Putamen (tissue), 1 donor: ENCODE results near the gene ERI2.

ENCODE experiments used
- DNase-seq: peaks from one replicate; pipeline ENCODE4 v3.0.0-alpha.2; 2016; ENCODE audit warnings: low spot score

Gene ERI2

DNA sequence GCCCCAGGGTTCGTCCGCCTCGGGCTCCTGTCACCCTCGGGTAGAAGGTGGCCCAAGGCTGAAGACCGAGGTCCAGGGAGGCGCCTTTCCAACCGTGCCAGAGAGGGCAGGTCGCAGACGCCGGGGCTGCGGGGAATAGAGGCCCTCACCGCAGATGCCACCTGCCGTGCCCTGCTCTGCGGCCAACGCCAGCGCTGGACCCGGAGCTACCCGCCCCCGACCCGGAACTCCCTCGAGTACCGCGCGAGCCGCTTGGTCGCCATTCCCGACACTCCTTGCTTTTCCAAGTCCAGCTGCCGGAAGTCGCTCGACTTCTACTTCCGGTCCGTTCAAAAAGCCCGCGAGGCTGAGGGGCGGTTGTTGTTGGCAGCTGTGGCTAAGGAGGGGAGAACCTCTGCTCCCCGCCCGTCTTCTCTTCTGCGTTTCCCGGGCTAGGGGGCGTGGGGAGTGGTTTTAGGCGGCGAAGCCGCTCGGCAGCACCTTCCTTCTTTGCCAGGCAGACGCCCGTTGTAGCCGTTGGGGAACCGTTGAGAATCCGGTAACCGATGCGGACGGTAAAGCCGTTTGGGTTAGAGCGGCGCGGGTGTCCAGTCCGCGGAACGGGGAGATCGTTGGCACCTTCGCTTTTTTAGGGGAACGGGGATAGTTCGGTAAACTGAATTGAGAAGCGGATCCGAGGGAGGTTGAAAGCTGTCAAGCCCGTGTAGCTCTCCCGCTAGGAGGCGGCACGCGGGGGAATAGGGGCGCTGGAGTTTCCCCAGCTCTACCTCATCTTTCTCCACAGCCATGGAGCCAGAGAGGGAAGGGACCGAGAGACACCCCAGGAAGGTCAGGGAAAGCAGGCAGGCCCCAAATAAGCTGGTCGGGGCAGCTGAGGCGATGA lies at the start of gene ERI2, which contains the start of gene REXO5:
ERI2 (minus strand) TSS at position 305 of the 883 bp plus-strand sequence; CDS start at position 263, 42 bp downstream.
REXO5 (plus strand) TSS at position 360 of the 883 bp plus-strand sequence; CDS start at position 787, 427 bp downstream.
- DNase-seq: peak; percentile 88

- no peak for DNase-seq
Measured at GRCh38 chr16:20854963-20855362, 48.7 kb upstream of the ERI2 start.

GRCh38 chr16:20853981-20854620 lies 47.8 kb upstream of the ERI2 start:
- no peak for DNase-seq

GRCh38 chr16:20853143-20853542 lies 46.9 kb upstream of the ERI2 start:
- DNase-seq: no peak

DNA sequence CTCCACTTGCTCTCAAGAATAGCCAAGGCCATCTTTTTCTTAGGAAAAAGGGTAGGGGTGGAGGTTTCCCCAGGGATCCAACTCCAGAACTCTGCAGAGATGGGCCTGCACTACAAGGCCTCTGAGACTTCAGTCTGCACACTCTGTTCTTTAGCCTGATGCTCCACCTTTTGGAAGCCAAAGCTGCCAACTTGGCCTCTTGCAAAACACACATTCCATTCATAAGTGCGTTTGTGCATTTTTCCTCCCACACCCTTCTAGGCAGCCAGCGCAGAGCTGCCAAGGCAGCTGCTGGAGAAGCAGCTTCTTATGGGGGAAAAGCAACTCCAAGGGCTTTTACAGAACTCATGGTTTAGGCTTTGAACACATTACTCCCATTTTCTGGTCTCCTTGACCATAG lies 45.3 kb upstream of the ERI2 start:
- peak; percentile 46 for DNase-seq

DNA sequence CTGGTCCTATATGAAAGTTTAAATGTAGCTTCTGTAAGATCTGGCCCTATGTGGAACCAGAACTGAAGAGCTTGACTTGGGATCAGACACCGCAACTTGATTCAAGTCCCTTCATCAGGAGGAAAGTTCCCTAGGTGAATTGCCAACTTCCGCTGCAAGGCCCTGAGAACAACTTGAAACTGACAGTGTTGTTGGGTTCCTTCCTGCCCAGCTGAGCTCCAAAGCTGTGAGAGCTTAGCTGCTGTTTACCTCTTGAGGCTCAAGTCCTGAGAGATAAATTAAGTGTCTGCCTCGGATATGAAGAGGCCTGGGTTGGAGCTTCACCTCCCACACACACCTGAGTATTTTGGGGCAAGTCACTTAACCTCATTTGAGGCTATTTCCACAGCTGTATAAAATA lies 44.7 kb upstream of the ERI2 start:
- DNase-seq: no peak

- DNase-seq: peak; percentile 34
Measured at GRCh38 chr16:20849589-20850390, 43.5 kb upstream of the ERI2 start.

- DNase-seq: no peak
Measured at GRCh38 chr16:20847550-20847949, 41.3 kb upstream of the ERI2 start.

GRCh38 chr16:20846551-20846950 lies 40.3 kb upstream of the ERI2 start:
- no peak for DNase-seq

GRCh38 chr16:20846030-20846429 lies 39.8 kb upstream of the ERI2 start:
- no peak for DNase-seq

DNA sequence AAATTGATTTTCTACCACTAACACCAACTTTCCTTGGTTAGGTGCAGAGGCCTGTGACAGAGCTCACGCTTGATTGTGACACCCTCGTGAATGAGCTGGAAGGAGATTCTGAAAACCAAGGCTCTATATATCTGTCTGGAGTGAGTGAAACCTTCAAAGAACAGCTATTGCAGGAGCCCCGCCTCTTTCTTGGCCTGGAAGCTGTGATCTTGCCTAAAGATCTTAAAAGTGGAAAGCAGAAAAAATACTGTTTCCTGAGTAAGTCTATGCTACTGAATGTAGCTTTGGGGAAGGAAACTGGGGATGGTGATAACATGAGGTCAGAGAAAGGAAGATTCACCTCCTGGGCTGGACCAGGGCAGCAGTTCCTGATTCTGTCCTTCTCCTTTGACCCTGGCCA lies 38.3 kb upstream of the ERI2 start:
- no peak for DNase-seq

DNA sequence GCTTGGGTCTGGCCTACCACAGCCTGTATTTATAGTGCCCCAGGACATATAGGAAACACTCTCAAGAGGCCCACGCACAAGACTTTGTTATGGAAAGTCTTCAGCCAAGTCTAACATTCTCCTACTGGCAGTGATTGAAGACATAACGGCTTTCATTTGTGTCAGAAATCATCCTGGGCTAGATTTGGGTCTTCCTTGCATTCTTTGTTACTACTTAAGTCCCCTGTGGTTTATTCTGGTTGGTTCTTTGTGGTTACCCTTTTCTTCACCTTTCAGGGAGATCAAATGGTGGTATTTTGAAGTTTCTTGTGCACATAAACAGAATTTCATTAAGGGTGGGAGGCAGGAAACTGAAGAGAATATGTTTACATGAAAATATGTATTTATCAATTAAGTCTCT lies 37.8 kb upstream of the ERI2 start:
- DNase-seq: no peak

GRCh38 chr16:20839504-20839903 lies 33.2 kb upstream of the ERI2 start:
- no peak for DNase-seq

DNA sequence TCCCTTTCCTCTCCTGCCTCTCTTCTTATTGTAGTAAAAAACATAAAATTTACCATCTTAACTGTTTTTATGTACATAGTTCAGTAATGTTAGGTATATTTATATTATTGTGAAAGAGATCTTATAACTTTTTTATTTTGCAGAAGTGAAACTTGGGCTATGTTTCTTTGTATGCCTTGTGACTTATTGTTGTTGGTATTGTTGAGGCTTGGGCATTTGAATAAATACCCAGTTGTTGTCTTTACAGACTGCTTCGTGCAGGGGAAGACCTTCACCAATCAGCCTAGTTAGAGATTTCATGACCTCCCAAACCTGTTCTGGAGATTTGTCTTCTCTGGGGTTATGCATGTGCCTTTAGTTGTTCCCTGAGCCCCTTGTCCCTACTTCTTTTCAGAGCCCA lies 32.0 kb upstream of the ERI2 start:
- DNase-seq: no peak

DNA sequence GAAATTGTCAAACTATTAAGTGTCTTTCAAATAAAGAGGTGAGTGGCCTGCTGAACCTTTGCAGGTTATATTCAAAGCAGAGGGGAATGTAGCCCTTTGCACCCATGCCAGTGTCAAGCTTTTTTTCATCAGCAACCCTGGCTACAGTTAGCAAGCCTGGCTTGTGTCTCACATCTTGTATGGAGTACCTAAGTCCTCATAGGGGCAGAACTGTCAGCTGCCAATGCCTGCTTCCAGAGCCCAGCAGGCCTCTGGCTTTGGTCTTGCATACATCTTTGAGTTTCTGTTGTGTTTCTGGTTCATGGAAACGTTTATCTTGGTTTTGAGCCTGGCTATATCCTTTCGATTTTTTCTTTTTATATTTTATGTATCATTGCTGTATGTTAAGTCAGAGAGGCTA lies 26.8 kb upstream of the ERI2 start:
- no peak for DNase-seq

GRCh38 chr16:20830372-20830771 lies 24.1 kb upstream of the ERI2 start:
- no peak for DNase-seq

GRCh38 chr16:20829536-20829935 lies 23.3 kb upstream of the ERI2 start:
- no peak for DNase-seq

GRCh38 chr16:20826039-20826566 lies 19.8 kb upstream of the ERI2 start:
- no peak for DNase-seq

DNA sequence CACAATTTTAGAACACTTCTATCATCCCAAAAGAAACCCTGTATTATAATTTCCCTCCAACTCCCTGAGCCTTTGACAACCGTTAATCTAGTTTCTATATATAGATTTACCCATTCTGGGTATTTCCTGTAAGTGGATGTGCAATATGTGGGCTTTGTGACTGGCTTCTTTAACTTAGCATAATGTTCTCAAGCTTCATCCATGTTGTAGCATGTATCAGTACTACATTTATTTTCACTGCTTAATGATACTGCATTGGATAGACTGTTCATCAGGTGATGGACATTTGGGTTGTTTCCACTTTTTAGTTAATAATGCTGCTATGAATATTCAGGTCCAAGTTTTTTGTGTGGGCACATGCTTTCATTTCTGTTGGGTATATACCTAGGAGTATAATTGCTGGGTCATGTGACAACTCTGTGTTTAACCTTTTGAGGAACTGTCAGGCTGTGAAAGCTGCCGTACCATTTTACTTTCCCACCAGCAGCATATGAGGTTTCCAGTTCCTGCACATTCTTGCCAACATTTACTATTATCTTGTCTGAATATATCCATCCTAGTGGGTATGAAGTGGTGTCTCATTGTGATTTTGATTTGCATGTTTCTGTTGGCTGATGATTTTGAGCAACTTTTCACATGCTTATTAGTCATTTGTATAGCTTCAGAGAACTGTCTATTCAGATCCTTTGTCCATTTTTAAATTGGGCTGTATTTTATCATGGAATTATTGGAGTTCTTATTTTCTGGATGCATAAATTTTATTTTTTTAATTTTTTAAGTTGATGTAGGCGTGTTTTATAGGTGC lies 16.5 kb upstream of the ERI2 start:
- peak; percentile 16 for DNase-seq

- DNase-seq: no peak
Measured at GRCh38 chr16:20821682-20822081, 15.4 kb upstream of the ERI2 start.

- DNase-seq: no peak
Measured at GRCh38 chr16:20818929-20819585, 12.8 kb upstream of the ERI2 start.
